ENCODE measurements around the gene AP2S1. TPM values are rescaled to one million over a fixed set of nuclear protein-coding genes. Genes with fewer than 3 reads are reported as not detected.

The AP2S1 gene
- total RNA-seq, 1 donor from 2014 or later: 229 TPM

DNA sequence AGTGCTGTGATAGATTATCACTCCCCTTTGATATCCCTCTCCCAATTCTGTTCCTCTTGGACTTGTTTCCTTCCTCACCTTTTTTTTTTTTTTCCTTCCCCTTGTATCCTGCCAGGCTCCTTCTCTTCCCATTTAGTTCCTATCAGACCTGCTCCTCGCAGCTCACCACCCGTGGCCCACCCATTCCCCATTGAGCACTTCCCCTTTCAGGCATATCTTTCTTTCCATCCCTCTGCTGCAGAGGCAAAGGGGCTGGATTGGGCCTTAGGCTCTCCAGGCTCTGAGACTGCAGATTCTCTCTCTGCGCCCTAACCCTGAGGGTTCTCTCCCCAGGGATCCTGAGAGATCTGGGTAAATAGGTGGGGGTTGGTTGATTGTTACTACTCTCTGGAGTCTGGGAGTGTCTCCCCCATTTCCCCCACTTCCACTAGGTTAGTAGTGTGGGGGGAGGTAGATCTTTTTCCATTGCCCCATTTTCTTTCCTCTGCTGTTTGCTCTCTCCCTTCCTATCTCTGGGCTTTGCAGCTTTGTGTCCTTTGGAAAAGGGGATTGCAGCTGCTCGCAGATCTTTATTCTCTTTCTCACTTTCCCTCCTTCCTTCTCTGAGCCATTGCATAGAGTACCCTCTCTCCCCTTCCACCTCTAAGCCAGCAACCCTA is 12.5 kb upstream of the AP2S1 start:
- Mint-ChIP-seq H3K27me3 (ENCODE audit: unreplicated experiment) (no peaks in the 10 kb centered on the region), H3K4me1 (ENCODE audit: unreplicated experiment) (peaks cover 6% of the 10 kb centered on the region), H3K4me3 (ENCODE audit: unreplicated experiment) (no peak overlapping the region), H3K36me3 (ENCODE audit: unreplicated experiment) (peaks cover 2% of the 10 kb centered on the region), H3K9me3 (ENCODE audit: unreplicated experiment) (no peaks in the 10 kb centered on the region), H3K27ac (ENCODE audit: unreplicated experiment) (no peak overlapping the region)
- TF ChIP-seq, protein P1, sequence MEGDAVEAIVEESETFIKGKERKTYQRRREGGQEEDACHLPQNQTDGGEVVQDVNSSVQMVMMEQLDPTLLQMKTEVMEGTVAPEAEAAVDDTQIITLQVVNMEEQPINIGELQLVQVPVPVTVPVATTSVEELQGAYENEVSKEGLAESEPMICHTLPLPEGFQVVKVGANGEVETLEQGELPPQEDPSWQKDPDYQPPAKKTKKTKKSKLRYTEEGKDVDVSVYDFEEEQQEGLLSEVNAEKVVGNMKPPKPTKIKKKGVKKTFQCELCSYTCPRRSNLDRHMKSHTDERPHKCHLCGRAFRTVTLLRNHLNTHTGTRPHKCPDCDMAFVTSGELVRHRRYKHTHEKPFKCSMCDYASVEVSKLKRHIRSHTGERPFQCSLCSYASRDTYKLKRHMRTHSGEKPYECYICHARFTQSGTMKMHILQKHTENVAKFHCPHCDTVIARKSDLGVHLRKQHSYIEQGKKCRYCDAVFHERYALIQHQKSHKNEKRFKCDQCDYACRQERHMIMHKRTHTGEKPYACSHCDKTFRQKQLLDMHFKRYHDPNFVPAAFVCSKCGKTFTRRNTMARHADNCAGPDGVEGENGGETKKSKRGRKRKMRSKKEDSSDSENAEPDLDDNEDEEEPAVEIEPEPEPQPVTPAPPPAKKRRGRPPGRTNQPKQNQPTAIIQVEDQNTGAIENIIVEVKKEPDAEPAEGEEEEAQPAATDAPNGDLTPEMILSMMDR (IDR thresholded peaks at IDR 0.05): no peak
- no peak for DNase-seq (ENCODE audit: extremely low spot score, unreplicated experiment)

DNA sequence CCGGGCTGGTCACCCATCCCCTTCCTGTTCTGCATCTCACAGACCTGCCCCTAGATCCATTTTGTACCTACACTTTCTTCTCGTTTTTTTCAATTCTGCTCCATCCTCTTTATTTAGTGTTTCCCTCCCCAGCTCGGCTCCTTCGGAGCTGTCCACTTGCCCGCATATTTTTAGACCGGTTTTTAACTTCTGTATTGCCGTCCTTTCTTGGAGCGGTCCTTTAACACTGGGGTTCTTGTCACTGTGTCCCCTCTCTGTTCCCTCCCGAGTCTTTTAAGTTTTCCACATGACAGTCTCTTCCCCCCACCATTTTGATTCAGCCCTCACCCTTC is 11.8 kb upstream of the AP2S1 start:
- no peaks in the 10 kb centered on the region for H3K27me3 Mint-ChIP-seq (ENCODE audit: unreplicated experiment)
- no peaks in the 10 kb centered on the region for H3K9me3 Mint-ChIP-seq (ENCODE audit: unreplicated experiment)
- no peak overlapping the region for H3K4me3 Mint-ChIP-seq (ENCODE audit: unreplicated experiment)
- peaks cover 6% of the 10 kb centered on the region for H3K4me1 Mint-ChIP-seq (ENCODE audit: unreplicated experiment)
- DNase-seq (ENCODE audit: extremely low spot score, unreplicated experiment): no peak
- H3K36me3 Mint-ChIP-seq (ENCODE audit: unreplicated experiment): peaks cover 2% of the 10 kb centered on the region
- no peak overlapping the region for H3K27ac Mint-ChIP-seq (ENCODE audit: unreplicated experiment)
- TF ChIP-seq, protein P1 (IDR thresholded peaks at IDR 0.05): no peak

DNA sequence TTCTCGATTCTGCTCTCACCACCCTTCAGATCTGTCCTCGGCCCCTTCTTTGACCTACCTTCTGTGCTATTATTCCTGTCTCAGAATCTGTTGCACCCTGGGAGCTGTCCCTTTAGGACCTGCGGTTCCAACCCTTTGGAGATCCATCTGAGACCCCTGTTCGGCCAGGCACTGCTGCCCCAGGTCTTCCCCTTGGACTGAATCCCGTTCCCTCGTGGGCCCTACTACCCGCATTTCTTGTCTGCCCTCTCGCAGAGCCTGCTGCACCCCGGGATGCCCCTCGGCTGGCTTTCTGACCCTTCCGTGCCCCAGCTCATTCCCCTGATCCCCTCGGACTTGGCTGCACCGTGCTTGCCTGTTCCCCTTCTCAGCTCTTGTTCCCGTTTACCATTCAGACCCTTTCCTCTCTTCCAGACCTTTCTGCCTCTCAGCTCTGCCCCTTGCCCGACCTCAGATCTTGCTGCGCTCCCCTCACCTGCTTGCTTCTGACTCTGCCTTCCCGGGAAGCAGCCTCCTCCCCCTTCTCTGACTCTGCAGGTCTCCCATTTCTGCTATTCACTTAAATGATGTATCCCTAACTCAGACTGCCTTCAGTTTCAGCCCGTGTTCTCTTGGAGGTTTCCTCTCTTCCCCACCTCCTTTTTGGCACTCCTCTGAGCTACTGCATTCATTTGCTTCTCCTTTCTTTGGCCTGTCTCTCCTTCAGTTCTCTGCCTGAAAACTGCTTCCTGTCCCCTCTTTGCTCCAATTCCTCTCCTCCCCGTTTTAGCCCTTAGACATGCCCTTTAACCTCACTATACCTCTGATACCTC is 11.3 kb upstream of the AP2S1 start:
- Mint-ChIP-seq H3K36me3 (ENCODE audit: unreplicated experiment) (peaks cover 2% of the 10 kb centered on the region), H3K27ac (ENCODE audit: unreplicated experiment) (no peak overlapping the region), H3K9me3 (ENCODE audit: unreplicated experiment) (no peaks in the 10 kb centered on the region), H3K27me3 (ENCODE audit: unreplicated experiment) (no peaks in the 10 kb centered on the region), H3K4me1 (ENCODE audit: unreplicated experiment) (peaks cover 6% of the 10 kb centered on the region), H3K4me3 (ENCODE audit: unreplicated experiment) (no peak overlapping the region)
- TF ChIP-seq, protein P1 (IDR thresholded peaks at IDR 0.05): no peak
- DNase-seq (ENCODE audit: extremely low spot score, unreplicated experiment): no peak

DNA sequence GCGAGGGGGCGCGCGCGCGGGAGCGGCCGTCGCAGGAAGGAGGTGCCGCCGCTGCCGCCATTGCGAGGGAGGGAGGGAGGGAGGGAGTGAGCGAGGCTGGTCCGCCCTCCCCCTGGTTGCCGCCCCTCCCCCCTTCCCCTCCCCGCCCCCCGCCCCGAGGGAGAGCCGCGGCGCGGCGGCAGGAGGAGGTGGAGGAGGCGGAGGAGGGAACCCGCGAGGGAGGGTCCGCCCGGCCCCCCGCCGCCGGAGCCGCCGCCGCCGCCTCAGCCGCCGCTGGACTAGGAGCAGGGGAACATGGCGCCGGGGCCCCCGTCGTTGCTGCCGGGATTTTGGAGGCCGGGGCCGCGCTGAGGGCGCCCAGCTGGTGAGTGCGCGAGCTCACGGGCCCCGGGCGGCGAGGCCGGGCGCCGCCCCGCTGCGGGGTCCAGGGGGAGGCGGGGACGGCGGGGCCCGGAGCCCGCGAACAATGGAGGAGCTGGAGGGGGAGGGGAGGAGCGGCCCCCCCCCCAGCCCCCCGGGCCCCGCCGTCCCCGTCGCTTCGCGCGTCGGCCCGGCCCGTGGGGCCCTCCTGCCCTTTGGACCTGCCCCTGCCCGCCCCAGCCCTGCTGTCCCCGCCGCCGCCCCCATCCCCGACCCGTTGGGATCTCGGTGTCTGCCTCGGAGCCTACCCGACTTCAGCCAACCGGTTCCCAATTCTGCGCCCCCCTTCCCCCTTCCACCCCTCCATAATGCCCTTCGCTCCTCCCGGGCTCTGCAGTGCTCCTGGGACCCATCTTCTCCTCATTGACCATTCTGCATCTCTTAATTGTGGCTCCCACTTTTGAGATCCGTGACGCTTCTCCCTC is 10.4 kb upstream of the AP2S1 start, which contains the start of gene ARHGAP35:
TSS of gene ARHGAP35 (plus strand) at position 152 of the 845 bp plus-strand sequence. CDS start 57,679 bp downstream, outside the sequence.
- H3K4me1 Mint-ChIP-seq (ENCODE audit: unreplicated experiment): peaks cover 13% of the 10 kb centered on the region
- peak within 1 kb of the TSS; percentile 85 for H3K27ac Mint-ChIP-seq (ENCODE audit: unreplicated experiment)
- peaks cover 1% of the 10 kb centered on the region for H3K36me3 Mint-ChIP-seq (ENCODE audit: unreplicated experiment)
- TF ChIP-seq, protein P1 (IDR thresholded peaks at IDR 0.05): no peak
- peak within 1 kb of the TSS; percentile 84 for H3K4me3 Mint-ChIP-seq (ENCODE audit: unreplicated experiment)
- no peaks in the 10 kb centered on the region for H3K9me3 Mint-ChIP-seq (ENCODE audit: unreplicated experiment)
- DNase-seq (ENCODE audit: extremely low spot score, unreplicated experiment): no peak
- H3K27me3 Mint-ChIP-seq (ENCODE audit: unreplicated experiment): no peaks in the 10 kb centered on the region
